ENCODE results near the gene DKK1.
"Not testable (repeated sequence)": the region's sequence is repeated elsewhere in the genome, so short reads cannot be mapped to it uniquely, and the experiment has no call there.

Gene DKK1

DNA sequence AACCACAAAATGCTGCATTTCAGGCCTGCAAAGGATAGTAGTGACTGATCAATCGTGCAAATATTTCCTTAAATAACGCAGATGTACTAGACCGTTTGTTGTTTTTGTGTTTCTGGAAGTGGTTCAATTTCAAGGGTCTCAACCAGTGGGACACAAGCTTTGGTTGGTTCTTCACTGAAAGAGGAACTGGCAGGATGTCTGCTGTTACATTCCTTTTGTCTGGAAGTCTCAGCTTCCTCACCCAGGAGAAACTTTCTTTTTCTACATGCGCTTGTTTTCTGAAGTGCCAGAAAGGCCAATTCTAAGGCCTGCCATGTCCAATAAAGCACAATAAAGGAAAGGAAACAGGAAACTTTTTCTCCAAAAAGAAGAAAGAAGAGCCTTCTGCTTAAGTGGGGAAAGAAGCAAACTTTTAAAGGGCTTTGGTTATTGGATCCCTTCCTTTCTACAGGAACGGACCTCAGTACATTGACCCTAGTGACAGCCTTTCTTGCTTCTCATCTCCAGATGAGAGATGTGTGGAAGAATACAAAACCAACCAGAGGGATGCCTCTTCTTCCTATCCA is 4.1 kb downstream of the DKK1 start:
- DNase-seq = no peak

DNA sequence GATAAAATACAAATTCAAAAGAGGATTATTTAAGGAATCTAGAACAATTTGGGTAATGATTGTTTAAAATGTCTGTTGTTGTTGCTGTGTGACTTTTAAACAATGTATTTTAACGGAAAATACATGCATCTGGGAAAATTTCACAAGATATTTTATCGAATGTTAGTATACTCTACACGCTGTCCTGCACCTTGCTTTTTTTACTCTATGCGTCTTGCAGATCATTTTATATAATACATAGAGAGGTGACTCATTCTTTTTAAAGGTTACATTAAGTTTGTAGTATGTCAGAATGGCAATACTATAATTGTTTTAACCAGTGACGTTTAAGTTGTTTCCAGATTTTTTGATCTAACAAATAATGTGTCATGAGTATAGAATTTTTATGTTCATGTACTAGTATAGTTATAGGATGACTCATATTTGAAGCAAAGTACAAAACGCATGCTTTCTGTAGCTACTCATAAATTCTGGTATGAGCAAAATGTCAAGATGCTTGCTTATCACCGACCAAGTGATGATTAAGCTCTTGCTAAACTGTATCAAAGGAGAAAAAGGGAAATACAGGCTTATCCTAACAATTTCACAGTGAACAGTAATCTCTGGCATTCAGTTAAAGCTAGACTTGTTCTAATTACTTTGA is 4.9 kb downstream of the DKK1 start:
- DNase-seq = no peak

GRCh38 chr10:52319926-52320325 is 5.8 kb downstream of the DKK1 start:
- no peak for DNase-seq

DNA sequence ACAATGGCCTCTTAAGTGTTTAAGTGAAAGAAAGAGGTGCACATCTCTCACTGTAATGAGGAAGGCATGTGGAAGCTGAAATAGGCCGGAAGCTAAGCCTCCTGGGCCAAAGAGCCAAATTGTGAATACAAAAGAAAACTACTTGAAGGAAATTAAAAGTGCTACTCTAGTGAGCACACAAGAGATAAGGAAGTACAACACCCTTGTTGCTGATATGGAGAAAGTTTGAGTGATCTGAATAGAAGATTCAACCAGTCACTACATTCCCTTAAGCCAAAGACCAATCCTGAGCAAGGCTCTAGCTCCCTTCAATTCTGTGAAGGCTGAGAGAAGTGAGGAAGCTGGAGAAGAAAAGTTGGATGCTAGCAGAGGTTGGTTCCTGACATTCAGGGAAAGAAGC is 8.2 kb downstream of the DKK1 start:
- no peak for DNase-seq

DNA sequence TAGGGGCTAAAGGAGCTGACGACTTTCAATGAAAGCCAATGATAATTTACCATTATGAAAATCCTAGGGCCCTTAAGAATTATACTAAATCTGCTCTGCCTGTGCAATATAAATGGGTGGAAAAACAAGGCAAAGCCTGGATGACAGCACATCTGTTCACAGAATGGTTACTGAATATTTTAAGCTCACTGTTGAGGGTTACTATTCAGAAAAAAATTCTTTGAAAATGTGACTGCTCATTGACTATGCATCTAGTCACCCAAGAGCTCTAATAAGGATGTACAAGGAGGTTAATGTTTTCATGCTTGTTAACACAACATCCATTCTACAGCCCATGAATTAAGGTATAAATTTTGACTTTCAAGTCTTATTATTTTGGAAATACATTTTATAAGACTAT is 8.9 kb downstream of the DKK1 start:
- no peak for DNase-seq

DNA sequence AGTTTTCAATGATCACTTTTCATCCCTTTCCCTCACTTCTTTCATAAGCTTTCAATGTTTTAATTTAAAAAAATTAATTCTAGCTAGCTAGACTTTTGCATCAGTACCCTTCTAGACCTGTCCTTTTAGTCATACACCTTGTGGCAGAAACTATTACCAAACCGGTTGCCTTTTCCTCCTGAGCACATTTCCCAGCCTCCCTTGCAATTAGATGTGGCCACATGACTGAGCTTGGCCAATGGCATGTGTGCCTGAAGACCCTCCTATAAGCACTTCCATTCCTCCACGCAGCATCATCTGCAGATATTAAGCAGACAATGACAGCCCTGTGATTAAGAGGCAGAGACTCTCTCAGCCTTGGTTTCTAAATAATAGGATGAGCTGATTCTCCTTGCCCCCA is 12.3 kb downstream of the DKK1 start:
- DNase-seq = no peak

DNA sequence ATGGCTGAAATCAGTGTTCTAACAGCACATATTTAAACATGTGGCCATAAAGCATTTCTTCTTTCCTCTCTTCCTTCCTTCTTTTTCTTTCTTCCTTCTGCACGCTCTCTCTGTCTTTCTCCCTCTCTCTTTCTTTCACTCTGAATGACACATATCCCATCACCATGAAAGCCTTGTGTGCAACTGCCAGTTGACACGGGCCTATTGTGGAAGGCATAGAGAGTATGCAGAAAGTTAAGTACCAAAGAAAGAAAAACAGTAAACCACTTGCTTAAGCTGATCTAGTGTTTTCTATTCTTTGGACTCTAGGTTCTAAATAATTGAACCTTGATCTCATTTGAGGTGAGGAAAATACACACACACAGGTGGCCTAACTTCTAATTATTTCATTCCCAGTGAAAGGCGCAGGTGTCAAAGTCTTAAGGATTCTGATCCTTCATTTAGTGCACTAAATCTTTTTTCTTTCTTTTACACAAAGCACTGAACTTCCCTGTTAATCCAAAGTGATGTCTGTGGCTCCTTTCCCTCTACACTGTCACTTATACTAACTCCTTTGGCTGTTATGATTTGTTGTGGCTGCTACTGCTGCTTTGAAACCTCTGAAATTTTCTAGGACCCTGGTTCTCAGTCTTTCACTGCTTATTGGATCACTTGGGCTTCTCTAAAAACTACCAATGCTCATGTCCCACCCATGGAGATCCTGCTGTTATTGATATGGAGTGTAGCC is 17.7 kb downstream of the DKK1 start:
- DNase-seq = no peak

- DNase-seq = no peak
Observed at GRCh38 chr10:52332815-52333214, 18.7 kb downstream of the DKK1 start.

- DNase-seq = no peak
Observed at GRCh38 chr10:52334595-52334994, 20.5 kb downstream of the DKK1 start.

DNA sequence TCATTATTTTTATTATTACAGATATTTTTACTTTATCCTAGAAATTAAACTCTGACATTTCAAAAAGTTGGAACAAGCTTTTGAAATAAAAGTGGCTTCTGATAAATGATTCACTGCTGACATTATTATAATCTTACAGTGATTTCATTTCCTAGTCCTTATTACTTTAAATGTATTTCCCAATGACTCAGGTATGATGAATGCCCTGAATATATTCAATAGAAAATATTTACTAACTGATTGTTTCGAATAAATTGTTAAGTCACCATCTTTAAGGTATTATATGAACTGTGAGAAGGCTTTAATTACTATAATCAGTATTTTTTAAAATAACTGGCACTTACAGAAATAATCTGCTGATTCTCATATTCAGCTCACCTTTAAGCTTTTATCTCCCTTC is 21.6 kb downstream of the DKK1 start:
- no peak for DNase-seq

- no peak for DNase-seq
Observed at GRCh38 chr10:52337225-52337624, 23.1 kb downstream of the DKK1 start.

DNA sequence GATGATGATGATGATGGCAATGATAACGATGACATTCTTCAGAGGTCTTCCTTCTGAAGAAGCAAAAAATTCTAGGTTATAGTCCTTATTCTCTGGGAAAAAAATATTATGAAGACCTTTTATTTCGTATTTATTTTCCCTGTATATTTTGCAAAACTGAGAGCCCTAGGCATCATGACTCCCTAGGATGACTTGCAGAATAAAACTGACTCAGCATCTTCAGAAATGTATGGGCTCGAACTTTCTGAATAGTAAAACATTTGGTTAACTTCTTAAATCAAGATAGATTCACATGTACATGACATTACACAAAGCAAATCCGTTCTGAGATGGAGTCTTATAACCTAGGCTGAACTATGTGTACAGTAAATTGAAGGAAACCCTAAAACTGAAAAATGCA is 29.4 kb downstream of the DKK1 start:
- no peak for DNase-seq

DNA sequence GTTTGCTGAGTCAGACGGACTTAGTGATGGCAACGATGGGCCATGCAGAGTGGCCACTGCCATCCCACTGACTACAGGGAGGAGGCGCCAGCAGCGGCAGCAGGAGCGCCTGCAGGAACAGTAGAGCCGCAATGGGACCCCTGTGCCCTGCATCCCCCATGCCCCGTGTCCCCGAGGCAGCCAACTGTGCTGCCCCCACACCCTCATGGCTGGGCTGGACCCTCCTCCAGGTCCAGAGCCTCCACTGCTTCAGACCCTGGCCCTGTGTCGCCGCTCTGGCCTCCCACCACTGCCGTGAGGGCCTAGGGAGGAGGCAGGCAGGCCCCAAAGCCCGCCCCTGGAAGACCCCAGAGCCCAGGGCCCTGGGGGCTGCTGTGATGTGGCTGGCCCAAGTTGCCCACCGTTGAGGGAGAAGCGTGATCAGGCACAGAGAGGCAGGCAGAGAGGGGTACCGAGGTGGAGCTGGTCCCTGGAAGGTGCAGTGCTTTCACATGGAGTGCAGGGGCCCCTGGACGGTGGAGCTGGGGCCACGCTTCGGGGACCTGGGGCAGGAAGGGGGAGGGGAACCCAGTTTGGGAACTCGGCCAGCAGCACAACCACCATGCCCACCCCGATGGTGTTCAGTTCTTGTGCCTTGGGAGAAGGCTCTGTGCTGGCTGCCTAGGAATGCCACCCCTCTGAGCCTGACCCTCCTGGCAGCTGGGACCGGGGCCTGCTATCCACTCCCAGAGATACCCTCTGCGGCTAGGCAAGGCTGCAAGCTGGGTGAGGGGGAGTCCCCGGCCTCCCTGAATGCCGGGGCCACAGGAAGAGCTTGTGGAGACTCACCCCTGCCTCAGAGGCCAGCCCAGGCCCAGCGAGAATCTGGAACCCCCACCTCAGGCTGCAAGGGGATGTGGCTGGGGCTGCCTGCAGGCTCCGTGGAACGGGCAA is 32.6 kb downstream of the DKK1 start:
- DNase-seq = no peak

- no peak for DNase-seq
Observed at GRCh38 chr10:52347327-52347667, 33.2 kb downstream of the DKK1 start.

- no peak for DNase-seq
Observed at GRCh38 chr10:52348037-52348564, 34.0 kb downstream of the DKK1 start.

- no peak for DNase-seq
Observed at GRCh38 chr10:52351914-52352330, 37.8 kb downstream of the DKK1 start.

- DNase-seq = no peak
Observed at GRCh38 chr10:52353205-52353604, 39.1 kb downstream of the DKK1 start.

DNA sequence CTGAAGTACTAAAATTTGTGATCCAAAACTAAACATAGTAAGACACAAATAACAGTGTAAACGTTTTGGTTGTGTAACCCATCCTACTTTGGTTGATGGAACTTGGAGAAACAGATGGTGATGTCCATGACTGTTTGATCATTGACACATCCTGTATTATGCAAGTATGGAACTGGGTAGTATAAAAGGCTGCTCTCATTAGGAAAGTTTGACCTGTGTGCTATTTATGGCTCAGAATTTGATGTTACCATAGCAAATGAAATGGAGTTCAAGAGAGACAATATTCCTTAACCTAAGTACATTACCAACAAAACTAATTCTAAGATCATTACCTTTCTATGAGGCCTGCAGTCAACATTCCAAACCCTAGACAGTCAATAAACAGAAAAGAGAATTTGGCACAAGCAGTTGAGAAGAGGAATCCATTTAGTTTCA is 39.9 kb downstream of the DKK1 start:
- no peak for DNase-seq

- no peak for DNase-seq
Observed at GRCh38 chr10:52357971-52358370, 43.9 kb downstream of the DKK1 start.

DNA sequence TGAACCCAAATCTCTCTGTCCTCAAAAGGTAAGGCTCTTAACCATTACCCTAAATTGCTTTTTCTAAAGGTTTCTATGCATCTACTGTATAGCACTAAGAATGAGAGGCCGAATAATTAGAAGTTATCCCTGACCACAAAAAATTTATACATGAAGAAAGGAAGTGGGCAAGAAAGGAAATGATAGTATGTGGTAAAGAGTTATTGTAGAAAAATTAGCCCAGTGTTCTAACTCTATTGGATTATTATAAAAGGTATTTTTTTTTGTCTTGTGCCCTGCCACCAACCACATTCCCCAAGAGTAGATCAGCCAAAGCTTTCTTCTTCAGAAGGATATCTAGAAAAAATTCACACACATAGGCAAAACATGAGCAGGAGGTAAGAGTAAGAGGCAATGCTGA is 45.4 kb downstream of the DKK1 start:
- no peak for DNase-seq

GRCh38 chr10:52365547-52366432 is 51.7 kb downstream of the DKK1 start:
- not testable (repeated sequence) for DNase-seq

Measured in activated CD8-positive, alpha-beta memory T cell treated with anti-CD3 and anti-CD28 coated beads, Interleukin-2, amount 50 U/mL, for 4 hours (primary cell).